ENCODE measurements around the gene CD14. TPM values are rescaled to one million over a fixed set of nuclear protein-coding genes. Genes with fewer than 3 reads are reported as not detected.
A peak's percentile ranks its signal among the peaks of the same experiment; 100 is the strongest.
"Not testable (repeated sequence)": the region's sequence is repeated elsewhere in the genome, so short reads cannot be mapped to it uniquely, and the experiment has no call there.

Gene CD14
- total RNA-seq, 1 donor from 2014 or later, result 0.64 TPM

DNA sequence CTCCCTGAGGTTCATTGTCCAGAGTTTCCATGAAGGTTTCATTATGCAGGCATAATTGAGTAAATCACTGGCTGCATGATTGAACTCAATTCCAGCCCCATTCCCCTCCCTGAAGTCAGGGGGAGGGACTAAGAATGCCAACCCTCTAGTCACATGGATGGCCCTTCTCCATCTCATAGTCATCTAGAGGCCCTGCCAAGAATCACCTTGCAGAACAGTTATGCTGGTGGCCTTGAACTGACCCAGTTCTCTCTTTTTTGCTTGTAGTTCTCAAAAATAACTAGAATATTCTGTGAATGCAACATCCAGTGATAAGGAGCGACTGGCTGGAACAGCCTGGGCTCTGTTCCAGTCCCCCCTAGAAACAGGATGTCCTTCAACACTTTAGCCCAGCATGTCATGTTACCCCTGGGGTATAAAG lies 36.6 kb downstream of the CD14 start:
- DNase-seq (ENCODE audit: low read depth), result no peak

DNA sequence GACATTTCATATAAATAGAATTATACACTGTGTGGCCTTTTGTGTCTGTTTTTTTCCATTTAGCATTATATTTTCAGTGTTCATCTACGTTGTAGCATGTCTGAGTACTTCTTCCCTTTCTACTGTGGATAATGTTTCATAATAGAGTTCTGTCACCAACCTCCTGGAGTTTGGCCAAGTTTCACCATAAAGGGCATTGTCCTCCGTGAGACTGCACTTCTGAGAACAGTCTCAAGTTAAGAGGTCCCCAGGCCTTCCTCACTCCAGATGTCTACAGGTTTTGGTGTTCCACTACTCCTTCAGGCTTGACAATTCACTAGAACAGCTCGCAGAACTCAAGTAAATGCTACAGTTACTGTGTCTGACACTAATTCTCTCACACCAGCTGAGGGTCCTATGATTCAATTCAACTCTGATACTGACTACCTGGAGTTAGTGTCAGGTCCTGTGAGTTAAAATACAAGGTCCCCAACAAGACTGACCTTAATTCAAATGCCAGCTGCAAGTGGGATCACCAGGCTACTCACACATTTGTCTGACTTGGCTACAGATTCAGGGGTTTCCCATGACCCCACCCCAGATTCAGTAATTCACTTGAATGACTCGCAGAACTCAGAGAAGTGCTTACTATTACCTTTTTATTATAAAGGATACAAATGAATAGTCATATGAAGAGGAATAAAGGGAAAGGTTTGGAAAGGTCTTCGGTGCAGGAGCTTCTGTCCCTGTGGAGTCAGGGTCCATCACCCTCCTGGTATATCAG lies 37.3 kb downstream of the CD14 start:
- DNase-seq (ENCODE audit: low read depth), result peak; percentile 22

DNA sequence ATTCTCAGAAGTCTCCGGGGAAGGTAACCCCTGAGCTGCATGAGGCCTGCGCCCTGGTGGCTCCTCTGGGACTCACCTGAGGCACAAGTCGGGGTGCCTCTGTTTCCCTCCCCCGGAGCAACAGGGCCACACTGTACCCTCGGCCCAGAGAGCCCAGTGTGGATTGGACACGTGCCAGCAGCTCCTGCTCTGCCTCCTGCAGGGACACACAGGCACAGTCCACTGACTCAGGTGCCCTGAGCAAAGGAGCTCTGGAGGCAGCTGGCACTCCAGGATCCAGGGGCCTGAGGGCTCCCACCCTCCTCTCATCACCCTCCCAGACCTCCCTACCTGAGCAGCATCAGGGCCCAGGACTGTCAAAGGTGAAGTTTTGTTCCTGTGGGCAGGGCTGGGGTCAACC lies 38.8 kb downstream of the CD14 start:
- no peak for DNase-seq (ENCODE audit: low read depth)

DNA sequence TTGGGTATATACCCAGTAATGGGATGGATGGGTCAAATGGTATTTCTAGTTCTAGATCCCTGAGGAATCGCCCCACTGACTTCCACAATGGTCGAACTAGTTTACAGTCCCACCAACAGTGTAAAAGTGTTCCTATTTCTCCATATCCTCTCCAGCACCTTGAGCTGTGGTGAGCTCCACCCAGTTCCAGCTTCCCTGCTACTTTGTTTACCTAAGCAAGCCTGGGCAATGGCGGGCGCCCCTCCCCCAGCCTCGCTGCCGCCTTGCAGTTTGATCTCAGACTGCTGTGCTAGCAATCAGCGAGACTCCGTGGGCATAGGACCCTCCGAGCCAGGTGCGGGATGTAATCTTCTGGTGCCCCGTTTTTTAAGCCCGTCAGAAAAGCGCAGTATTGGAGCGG lies 39.9 kb downstream of the CD14 start:
- DNase-seq (ENCODE audit: low read depth), result not testable (repeated sequence)

DNA sequence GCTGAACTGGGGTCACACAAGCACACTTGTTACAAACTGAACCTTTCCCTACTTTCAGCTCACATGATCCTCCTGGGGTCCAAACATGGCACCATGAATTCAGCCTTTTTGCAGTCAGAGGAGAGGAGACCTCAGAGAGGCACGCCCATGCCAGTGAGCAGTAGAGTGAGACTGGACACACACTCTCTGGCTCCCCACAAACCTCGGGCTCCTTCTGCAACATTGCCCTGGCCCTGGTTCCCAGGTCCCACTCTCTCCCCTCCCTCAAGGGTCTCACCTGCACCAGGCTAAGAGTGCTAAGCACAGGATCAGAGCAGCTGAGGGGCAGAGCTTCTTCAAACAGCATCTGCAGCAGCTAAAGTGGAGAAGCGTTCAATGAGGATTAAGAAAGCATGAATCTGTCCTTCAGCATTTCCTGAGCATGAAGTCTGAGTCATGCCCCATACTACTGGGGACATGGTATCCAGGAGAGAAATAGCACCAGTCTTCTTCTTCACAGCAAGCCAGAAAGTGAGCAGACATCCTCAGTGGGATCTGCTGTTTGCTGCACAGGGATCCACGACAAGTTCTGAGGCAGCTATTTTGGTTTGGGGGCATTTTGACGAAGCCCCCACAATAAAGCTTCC lies 41.1 kb downstream of the CD14 start:
- peak; percentile 60 for DNase-seq (ENCODE audit: low read depth)

DNA sequence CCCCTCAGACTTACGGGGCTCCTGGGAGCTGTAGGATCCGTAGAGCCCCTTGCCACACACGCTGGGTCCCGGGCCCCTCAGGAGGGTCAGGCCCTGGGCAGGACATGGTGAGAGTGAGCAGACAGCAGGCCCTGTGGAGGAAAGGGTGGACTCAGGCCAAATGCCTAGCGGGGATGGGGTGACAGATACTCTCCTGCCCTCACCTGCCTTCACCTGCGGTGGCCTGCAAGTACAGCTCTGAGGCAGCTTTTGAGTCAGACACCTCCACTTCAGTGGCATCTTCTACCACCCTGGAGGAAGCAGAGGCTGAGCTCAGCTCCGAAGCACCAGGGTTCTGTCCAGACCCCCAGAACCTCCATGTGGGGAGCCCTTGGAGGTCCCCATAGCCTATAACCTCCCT lies 42.1 kb downstream of the CD14 start:
- DNase-seq (ENCODE audit: low read depth), result no peak

DNA sequence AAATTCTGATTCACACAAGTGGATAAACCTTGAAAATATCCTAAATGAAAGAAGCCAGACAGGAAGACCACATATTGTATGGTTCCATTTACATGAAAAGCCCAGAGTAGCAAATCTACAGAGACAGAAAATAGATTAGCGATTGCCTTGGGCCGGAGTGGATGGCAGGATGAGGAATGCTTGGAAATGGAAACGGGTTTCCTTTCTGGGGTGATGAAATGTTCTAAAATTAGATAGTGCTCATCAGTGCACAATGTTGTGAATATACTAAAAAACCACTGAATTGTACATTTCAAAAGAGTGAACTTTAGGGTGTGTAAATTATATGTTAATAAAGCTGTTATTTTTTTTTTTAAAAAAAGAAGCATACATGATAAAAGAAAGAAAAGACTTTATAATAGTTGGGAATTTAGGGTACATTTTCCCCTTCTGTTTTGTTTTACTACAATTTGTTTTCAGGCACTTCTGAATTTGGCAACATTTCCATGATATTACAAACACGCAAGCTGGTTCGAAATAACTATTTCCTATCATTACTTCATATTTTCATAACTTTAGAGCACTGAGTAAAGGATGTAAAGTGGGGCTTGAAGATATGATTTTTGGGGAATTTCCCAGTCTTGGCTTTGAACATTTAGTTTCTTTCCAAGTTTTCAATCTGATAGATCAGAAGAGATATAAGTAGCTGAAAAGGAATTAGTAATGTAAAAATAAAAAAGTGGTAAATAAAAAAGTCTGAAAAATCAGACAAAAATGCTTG lies 44.5 kb downstream of the CD14 start:
- peak; percentile 48 for DNase-seq (ENCODE audit: low read depth)

DNA sequence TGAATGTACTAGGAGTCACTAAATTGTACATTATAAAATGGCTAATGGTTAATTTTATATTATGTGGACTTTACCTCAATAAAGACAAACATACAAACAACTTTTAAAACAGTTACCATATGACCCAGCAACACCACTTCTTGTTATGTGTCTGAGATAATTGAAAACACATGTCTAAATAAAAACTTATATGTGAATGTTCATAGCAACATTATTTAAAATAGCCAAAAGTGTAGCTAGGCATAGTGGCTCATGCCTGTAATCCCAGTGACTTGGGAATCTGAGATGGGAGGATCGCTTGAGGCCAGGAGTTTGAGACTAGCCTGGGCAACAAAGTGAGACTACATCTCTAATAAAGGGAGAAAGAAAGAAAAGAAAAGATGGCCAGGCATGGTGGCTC lies 45.5 kb downstream of the CD14 start:
- DNase-seq (ENCODE audit: low read depth), result no peak

Small RNA genes lying within 50 kb of the gene (microRNA-seq; reads per million reads assigned to microRNA genes)
- not detected for gene MIR3655

Other genes with a start within 250 kb of the CD14 start
- 33.7 and 39.7 TPM in 2 replicates for gene ANKHD1, start 231.3 kb downstream of the CD14 start, total RNA-seq
- gene EIF4EBP3, start 85.5 kb downstream of the CD14 start, total RNA-seq, result not detected in 2 replicates
- gene SRA1, start 75.7 kb downstream of the CD14 start, total RNA-seq, result 38.5 and 44.9 TPM in 2 replicates
- gene APBB3, start 68.6 kb downstream of the CD14 start, total RNA-seq, result 22.9 and 23.2 TPM in 2 replicates
- gene SLC35A4, start 68.3 kb downstream of the CD14 start, total RNA-seq, result 40.0 and 40.5 TPM in 2 replicates
- 5.3 and 8.1 TPM in 2 replicates for gene TMCO6, start 6.3 kb upstream of the CD14 start, total RNA-seq
- 46.7 and 51.4 TPM in 2 replicates for gene NDUFA2, start 14.5 kb upstream of the CD14 start, total RNA-seq
- gene IK, start 14.7 kb upstream of the CD14 start, total RNA-seq, result 105 and 121 TPM in 2 replicates
- gene WDR55, start 31.7 kb upstream of the CD14 start, total RNA-seq, result 20.5 and 20.6 TPM in 2 replicates
- gene DND1, start 40.4 kb upstream of the CD14 start, total RNA-seq, result 0.52 and 1.0 TPM in 2 replicates
- gene HARS1, start 58.2 kb upstream of the CD14 start, total RNA-seq, result 49.4 and 52.5 TPM in 2 replicates
- gene HARS2, start 58.3 kb upstream of the CD14 start, total RNA-seq, result 24.4 and 30.9 TPM in 2 replicates
- 46.7 and 61.3 TPM in 2 replicates for gene ZMAT2, start 67.3 kb upstream of the CD14 start, total RNA-seq
- gene PCDHA1, start 153.0 kb upstream of the CD14 start, total RNA-seq, result 0.10 TPM in 1 of 2 replicates, not detected in the other
- 0.36 TPM in 1 of 2 replicates, not detected in the other for gene PCDHA2, start 161.7 kb upstream of the CD14 start, total RNA-seq
- 0.16 TPM in 2 replicates for gene PCDHA3, start 167.9 kb upstream of the CD14 start, total RNA-seq
- 1.2 and 1.4 TPM in 2 replicates for gene PCDHA4, start 173.9 kb upstream of the CD14 start, total RNA-seq
- gene PCDHA5, start 188.4 kb upstream of the CD14 start, total RNA-seq, result 0.03 and 0.05 TPM in 2 replicates
- 0.11 TPM in 1 of 2 replicates, not detected in the other for gene PCDHA6, start 194.8 kb upstream of the CD14 start, total RNA-seq
- 0.36 and 0.48 TPM in 2 replicates for gene PCDHA7, start 201.1 kb upstream of the CD14 start, total RNA-seq
- not detected in 2 replicates for gene PCDHA8, start 208.0 kb upstream of the CD14 start, total RNA-seq
- gene PCDHA9, start 215.2 kb upstream of the CD14 start, total RNA-seq, result under 0.01 and 0.03 TPM in 2 replicates
- gene PCDHA10, start 222.7 kb upstream of the CD14 start, total RNA-seq, result 0.03 and 0.05 TPM in 2 replicates
- 0.13 and 0.26 TPM in 2 replicates for gene PCDHA11, start 235.8 kb upstream of the CD14 start, total RNA-seq
- 0.03 and 0.16 TPM in 2 replicates for gene PCDHA12, start 242.1 kb upstream of the CD14 start, total RNA-seq
- 0.05 TPM in 1 of 2 replicates, not detected in the other for gene PCDHA13, start 248.9 kb upstream of the CD14 start, total RNA-seq